ENCODE results near the gene EIF3A.

Gene EIF3A

DNA sequence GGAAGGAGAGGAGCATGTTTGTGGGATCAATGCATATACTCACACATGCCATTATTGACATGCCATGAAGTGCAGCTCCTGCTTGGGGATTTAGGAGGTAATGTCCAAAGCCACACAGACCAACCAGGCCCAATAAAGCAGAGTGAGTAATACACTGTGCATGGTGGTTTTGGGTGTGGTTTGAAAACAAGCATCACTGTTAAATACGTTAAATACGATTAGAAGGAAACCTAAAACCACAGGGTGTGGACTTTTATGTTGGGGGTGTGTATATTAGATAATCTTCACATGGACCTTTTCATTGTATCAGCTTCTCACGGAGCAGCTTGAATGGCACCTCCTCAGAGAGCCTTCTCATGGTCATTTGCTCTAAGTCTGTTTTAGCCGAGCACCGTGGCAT, 10.4 kb upstream of the EIF3A start:
- no peaks in the 10 kb centered on the region for H3K9me3 ChIP-seq (ENCODE audit: control insufficient read depth, low read length)
- H3K4me3 ChIP-seq (ENCODE audit: low read length), result no peak overlapping the region
- peaks cover 25% of the 10 kb centered on the region for H3K4me1 ChIP-seq (ENCODE audit: control insufficient read depth, insufficient read depth, low read length)
- no peaks in the 10 kb centered on the region for H3K27me3 ChIP-seq (ENCODE audit: control insufficient read depth, insufficient read depth, low read length)
- no peaks in the 10 kb centered on the region for H3K36me3 ChIP-seq (ENCODE audit: control insufficient read depth, insufficient read depth, low read length)
- H3K9ac ChIP-seq (ENCODE audit: low read length), result no peak overlapping the region

DNA sequence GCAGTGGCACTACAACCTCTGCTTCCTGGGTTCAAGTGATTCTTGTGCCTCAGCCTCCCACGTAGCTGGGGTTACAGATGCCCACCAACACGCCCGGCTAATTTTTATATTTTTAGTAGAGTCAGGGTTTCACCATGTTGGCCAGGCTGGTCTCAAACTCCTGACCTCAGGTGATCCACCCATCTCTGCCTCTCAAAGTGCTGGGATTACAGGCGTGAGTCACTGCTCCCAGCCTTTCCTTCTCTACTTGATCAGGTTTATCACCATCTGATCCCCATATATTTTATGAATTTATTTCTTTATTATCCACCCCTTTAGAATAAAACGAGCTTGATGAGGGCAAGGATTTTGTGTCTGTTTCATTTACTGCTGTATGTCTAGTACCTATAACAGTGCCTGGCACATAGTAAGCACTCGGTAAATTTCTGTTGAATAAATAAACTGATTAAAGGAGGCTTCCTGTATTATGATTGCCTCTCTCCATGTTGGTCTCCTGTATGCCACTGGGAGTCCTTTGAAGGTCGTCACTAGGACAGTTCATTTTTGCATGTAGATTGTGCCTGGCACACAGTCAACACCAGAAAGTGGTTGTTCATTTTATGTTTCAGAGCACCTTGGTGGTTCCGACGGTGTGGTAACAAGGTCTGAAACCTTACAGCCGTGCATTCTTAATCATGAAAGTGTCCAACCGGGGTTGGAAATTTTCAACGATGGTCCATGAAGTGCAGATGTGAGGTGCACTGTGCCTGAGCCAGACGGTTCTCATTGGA, 9.6 kb upstream of the EIF3A start:
- Histone ChIP-seq H3K4me1 (ENCODE audit: control insufficient read depth, insufficient read depth, low read length) (peaks cover 25% of the 10 kb centered on the region), H3K9ac (ENCODE audit: low read length) (no peak overlapping the region), H3K36me3 (ENCODE audit: control insufficient read depth, insufficient read depth, low read length) (no peaks in the 10 kb centered on the region), H3K27me3 (ENCODE audit: control insufficient read depth, insufficient read depth, low read length) (no peaks in the 10 kb centered on the region), H3K9me3 (ENCODE audit: control insufficient read depth, low read length) (no peaks in the 10 kb centered on the region), H3K4me3 (ENCODE audit: low read length) (no peak overlapping the region)

DNA sequence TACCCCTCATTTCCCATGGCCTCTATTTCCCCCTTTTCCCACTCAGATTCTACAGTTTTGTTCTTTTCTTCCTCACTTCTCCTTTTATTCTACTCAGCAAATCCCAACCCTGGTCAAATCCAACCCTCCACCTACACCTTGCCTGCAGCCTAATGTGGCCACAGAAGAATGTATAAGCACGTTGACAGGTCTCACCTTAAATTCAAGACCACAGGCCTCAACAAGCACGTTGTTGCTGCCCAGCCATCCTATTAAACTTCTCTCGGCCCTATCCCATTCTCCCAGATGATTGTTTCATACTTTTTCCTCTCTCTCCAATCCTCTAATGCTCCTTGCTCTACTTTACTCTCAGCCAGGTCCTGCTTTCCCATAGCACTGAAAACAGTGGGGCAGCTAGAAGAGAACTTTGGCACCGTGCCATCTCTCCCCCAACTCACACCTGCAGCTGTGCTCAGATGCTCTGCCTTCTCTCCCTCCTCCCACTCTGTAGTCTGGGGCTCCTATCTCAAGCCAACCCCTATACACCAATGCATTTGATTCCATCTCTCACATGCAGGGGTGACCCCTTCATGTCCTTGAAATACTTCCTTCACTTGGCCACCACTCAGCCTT, 6.8 kb upstream of the EIF3A start:
- Histone ChIP-seq H3K9me3 (ENCODE audit: control insufficient read depth, low read length) (no peaks in the 10 kb centered on the region), H3K4me3 (ENCODE audit: low read length) (no peak overlapping the region), H3K9ac (ENCODE audit: low read length) (no peak overlapping the region), H3K27me3 (ENCODE audit: control insufficient read depth, insufficient read depth, low read length) (no peaks in the 10 kb centered on the region), H3K4me1 (ENCODE audit: control insufficient read depth, insufficient read depth, low read length) (peaks cover 27% of the 10 kb centered on the region), H3K36me3 (ENCODE audit: control insufficient read depth, insufficient read depth, low read length) (no peaks in the 10 kb centered on the region)

DNA sequence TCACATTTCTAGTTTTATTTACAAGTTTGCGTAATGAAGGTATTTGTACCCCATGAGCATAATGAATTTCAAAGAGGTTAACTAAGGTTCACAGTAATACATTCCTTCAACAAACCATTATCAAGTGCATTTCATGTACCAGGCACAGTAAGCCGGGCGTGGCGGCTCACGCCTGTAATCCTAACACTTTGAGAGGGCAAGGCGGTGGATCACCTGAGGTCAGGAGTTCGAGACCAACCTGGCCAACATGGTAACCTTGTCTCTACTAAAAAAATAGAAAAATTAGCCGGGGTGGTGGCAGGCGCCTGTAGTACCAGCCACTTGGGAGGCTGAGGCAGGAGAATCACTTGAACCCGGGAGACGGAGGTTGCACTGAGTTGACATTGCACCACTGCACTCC, 4.3 kb upstream of the EIF3A start:
- no peak overlapping the region for H3K4me3 ChIP-seq (ENCODE audit: low read length)
- peaks cover 7% of the 10 kb centered on the region for H3K4me1 ChIP-seq (ENCODE audit: control insufficient read depth, insufficient read depth, low read length)
- no peaks in the 10 kb centered on the region for H3K9me3 ChIP-seq (ENCODE audit: control insufficient read depth, low read length)
- no peaks in the 10 kb centered on the region for H3K27me3 ChIP-seq (ENCODE audit: control insufficient read depth, insufficient read depth, low read length)
- no peak overlapping the region for H3K9ac ChIP-seq (ENCODE audit: low read length)
- H3K36me3 ChIP-seq (ENCODE audit: control insufficient read depth, insufficient read depth, low read length), result no peaks in the 10 kb centered on the region

DNA sequence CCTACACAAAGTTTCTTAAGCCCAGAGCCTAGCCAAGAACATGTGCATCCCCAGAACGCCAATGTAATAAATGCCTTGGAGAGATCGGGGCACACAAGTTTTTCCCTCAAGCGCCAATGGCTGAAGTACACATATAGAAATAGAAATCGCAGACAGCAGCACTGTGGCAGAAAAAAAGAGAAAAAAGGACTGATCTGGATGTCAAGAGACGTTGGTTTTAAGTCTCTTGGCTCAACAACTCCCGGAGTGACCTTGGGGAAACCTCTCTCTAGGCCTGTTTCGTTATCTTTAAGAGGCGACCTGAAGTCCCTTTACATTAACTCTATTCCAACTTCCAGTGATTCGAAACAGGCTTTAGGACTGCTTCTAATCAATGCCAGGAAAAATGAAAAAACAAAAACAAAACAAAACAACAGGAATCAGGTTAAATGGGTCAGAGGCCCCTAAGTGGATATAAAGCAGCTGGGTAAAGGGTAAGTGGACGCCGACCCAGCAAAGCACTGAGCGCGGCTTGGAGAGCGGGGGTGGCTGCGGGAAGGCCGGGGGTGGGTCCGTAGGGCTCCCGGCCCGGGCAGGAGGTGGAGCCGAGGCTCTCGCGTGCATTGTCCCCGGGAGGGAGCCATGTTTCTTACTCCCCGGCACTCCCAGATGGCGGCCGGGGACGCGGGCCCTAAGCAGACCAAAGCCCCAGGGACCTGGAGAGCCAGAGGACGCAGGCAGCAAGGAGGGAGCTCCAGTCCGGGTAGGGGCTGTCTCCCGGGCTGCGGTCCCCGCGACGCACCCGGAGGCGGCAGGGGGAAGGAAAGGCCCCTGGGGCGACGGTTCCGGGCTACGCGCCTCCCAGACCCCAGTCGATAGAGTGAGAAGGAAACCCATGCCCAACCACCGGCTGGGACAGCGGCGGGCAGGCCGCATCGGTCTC, 757 bp downstream of the EIF3A start:
- Histone ChIP-seq H3K36me3 (ENCODE audit: control insufficient read depth, insufficient read depth, low read length) (no peaks in the 10 kb centered on the region), H3K9ac (ENCODE audit: low read length) (peak overlapping the region; percentile 99), H3K27me3 (ENCODE audit: control insufficient read depth, insufficient read depth, low read length) (no peaks in the 10 kb centered on the region), H3K4me3 (ENCODE audit: low read length) (peak overlapping the region; percentile 70), H3K4me1 (ENCODE audit: control insufficient read depth, insufficient read depth, low read length) (peaks cover 10% of the 10 kb centered on the region), H3K9me3 (ENCODE audit: control insufficient read depth, low read length) (no peaks in the 10 kb centered on the region)

DNA sequence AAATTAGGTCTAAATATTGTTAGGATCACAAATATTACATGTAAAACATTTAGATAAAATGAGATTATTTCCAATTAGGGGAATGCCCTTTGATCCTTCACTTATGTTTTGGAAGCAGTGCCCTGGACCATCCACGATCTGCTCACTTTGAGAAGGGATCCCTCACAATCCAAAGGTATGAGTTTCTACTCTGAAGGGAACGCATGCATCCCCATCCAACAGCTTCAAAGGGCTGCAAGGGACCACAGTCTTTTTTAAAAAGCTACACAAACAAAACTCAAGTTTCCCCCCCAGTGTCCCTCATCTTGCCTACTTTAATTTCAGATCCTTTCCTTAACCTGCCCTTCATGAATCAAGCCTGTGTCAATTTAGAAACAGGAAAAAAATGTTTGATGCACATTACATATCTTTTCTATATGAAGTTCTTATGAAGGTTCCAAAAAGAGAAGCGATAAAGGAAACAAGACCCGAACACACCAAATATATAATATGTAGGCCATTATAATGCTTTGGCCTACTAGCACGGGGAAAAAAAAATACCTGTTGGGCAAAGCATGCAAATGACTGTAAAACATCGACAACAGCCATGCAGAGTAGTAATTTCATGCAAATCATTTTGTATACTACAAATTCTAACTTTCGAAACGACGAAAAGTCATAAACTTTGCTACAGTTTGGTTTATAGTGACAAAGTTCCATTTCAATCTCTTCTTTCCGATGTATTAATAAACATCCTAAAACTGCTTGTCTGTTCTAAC, 2.0 kb downstream of the EIF3A start:
- Histone ChIP-seq H3K27me3 (ENCODE audit: control insufficient read depth, insufficient read depth, low read length) (no peaks in the 10 kb centered on the region), H3K4me1 (ENCODE audit: control insufficient read depth, insufficient read depth, low read length) (peaks cover 5% of the 10 kb centered on the region), H3K9ac (ENCODE audit: low read length) (peak overlapping the region; percentile 99), H3K36me3 (ENCODE audit: control insufficient read depth, insufficient read depth, low read length) (no peaks in the 10 kb centered on the region), H3K9me3 (ENCODE audit: control insufficient read depth, low read length) (no peaks in the 10 kb centered on the region), H3K4me3 (ENCODE audit: low read length) (peak overlapping the region; percentile 70)

DNA sequence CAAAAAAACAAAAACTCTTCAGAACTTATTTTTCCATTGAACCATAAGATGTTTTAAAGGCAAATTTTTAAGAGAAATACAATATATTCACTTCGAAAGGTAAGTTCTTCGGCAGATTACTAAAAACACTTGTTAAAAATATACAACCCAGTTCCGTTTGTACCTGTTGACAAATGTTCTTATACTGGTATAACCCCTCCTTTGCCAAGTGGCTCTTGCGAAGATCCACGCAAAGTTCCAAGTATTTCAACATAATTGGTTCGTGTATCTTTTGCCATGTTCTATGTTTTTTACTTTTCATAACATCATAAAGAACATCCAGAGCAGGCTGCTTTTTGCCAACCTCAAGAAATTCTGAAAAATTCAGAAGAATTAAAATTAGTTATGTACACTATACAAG, 7.0 kb downstream of the EIF3A start:
- Histone ChIP-seq H3K4me1 (ENCODE audit: control insufficient read depth, insufficient read depth, low read length) (peaks cover 5% of the 10 kb centered on the region), H3K27me3 (ENCODE audit: control insufficient read depth, insufficient read depth, low read length) (no peaks in the 10 kb centered on the region), H3K4me3 (ENCODE audit: low read length) (no peak overlapping the region), H3K9ac (ENCODE audit: low read length) (no peak overlapping the region), H3K9me3 (ENCODE audit: control insufficient read depth, low read length) (no peaks in the 10 kb centered on the region), H3K36me3 (ENCODE audit: control insufficient read depth, insufficient read depth, low read length) (peaks cover 7% of the 10 kb centered on the region)

DNA sequence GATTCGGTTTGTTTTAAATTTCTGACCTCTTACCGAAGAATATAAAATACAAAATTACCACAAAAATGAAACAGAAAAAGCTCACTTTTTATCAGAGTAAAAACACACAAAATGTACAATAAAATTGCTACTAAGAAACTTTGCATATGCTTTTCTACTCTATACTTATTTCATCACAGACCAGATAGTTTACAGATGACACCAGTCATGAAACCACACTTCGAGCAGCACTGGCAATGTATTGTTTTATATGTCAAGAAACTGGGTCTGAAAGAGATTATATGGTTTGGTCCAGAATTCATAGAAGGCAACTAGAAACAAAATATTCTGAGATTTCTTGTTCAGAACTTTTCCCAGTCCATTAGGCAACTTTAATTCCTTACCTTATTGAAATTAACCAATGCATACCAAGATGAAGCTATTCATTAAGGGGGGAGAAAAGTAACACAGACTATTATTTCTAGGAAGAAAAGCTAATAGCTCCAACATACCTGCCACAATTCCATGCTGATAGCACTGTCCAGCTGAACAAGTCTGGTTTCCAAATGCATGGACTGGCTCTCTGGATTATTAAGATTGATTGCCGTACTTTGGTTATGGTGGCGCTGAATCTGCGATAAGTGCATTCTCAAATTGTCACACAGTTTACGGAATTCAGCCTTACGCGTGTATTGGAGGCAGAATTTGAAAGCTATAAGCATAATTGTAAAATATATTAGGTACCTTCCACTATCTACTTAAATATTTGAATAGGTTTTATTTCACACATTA, 10.0 kb downstream of the EIF3A start:
- Histone ChIP-seq H3K4me3 (ENCODE audit: low read length) (no peak overlapping the region), H3K4me1 (ENCODE audit: control insufficient read depth, insufficient read depth, low read length) (no peaks in the 10 kb centered on the region), H3K9ac (ENCODE audit: low read length) (no peak overlapping the region), H3K27me3 (ENCODE audit: control insufficient read depth, insufficient read depth, low read length) (no peaks in the 10 kb centered on the region), H3K36me3 (ENCODE audit: control insufficient read depth, insufficient read depth, low read length) (peaks cover 13% of the 10 kb centered on the region), H3K9me3 (ENCODE audit: control insufficient read depth, low read length) (no peaks in the 10 kb centered on the region)

DNA sequence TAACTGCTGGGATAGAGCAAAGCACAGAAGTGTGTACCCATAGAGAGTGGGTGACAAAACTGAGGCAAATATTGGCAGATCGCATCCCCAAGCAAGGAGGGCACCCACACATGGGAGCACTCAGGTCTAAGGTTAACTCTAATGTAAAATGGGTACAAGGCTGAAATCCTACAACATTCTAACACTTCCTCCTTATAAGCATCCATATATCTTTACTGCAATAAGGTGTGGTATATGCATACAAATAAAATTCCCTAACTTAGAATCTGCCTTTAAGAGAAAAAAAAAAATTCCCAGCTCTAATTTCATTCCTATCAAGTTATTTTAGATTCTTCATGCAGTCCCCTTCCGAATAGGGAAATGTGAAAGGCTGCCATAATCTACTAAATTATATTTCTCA, 18.7 kb downstream of the EIF3A start:
- Histone ChIP-seq H3K36me3 (ENCODE audit: control insufficient read depth, insufficient read depth, low read length) (peaks cover 21% of the 10 kb centered on the region), H3K9ac (ENCODE audit: low read length) (no peak overlapping the region), H3K4me1 (ENCODE audit: control insufficient read depth, insufficient read depth, low read length) (no peaks in the 10 kb centered on the region)

DNA sequence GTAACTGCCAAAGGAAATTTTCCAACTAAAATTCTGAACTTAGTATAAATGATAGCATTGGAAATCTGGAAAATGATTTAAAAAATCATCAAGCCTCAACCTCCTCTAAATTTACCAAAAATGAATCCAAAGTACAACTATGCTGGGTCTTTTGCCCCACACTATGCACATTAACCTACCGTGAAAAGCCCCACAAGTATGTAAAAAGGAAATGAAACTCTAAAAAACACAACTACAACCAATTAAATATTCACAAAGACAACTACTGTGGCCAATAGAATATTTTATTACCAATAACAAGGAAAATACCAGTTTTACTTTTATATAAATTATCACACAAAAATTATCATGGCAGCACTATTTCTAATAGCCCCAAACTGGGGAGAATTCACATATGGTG, 19.3 kb downstream of the EIF3A start:
- H3K36me3 ChIP-seq (ENCODE audit: control insufficient read depth, insufficient read depth, low read length), result peaks cover 25% of the 10 kb centered on the region
- H3K9me3 ChIP-seq (ENCODE audit: control insufficient read depth, low read length), result no peaks in the 10 kb centered on the region
- no peaks in the 10 kb centered on the region for H3K27me3 ChIP-seq (ENCODE audit: control insufficient read depth, insufficient read depth, low read length)
- no peaks in the 10 kb centered on the region for H3K4me1 ChIP-seq (ENCODE audit: control insufficient read depth, insufficient read depth, low read length)
- no peak overlapping the region for H3K9ac ChIP-seq (ENCODE audit: low read length)
- H3K4me3 ChIP-seq (ENCODE audit: low read length), result no peak overlapping the region

More for the DNA sequence above, 18.7 kb downstream of the EIF3A start:
- H3K4me3 ChIP-seq (ENCODE audit: low read length), result no peak overlapping the region
- no peaks in the 10 kb centered on the region for H3K9me3 ChIP-seq (ENCODE audit: control insufficient read depth, low read length)
- no peaks in the 10 kb centered on the region for H3K27me3 ChIP-seq (ENCODE audit: control insufficient read depth, insufficient read depth, low read length)

DNA sequence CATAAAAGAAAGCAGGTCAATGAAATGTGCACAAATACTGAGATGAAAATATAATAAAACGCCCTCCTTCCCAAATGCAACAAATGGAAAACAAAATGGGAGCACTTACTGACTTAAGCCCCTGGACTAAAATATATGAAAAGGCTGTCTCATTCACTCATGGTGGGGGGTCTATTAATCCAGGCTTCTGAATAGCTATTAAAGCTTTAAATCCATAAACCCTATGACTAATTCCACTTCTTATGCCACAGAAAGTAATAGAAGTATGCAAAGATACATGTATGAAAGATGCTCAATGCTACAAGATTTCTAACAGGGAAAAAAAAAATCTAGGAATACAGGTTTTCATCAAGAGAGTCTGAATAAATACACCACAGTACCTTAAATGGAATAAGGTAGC, 20.5 kb downstream of the EIF3A start:
- no peak overlapping the region for H3K9ac ChIP-seq (ENCODE audit: low read length)
- no peaks in the 10 kb centered on the region for H3K4me1 ChIP-seq (ENCODE audit: control insufficient read depth, insufficient read depth, low read length)
- H3K36me3 ChIP-seq (ENCODE audit: control insufficient read depth, insufficient read depth, low read length), result peaks cover 20% of the 10 kb centered on the region
- H3K4me3 ChIP-seq (ENCODE audit: low read length), result no peak overlapping the region
- H3K27me3 ChIP-seq (ENCODE audit: control insufficient read depth, insufficient read depth, low read length), result no peaks in the 10 kb centered on the region
- no peaks in the 10 kb centered on the region for H3K9me3 ChIP-seq (ENCODE audit: control insufficient read depth, low read length)
